Measurements from ENCODE around the gene RRP12.
A peak's percentile ranks its signal among the peaks of the same experiment; 100 is the strongest.
"Not testable (repeated sequence)": the region's sequence is repeated elsewhere in the genome, so short reads cannot be mapped to it uniquely, and the experiment has no call there.

The RRP12 gene

GRCh38 chr10:97426776-97427570 lies 25.8 kb upstream of the RRP12 start:
- DNase-seq (ENCODE audit: extremely low spot score) = no peak
- CTCF ChIA-PET = interaction anchor here (1.3 kb wide), 1 partner anchor 20 kb away, joined by 4 read pairs; no protein-coding TSS in a partner anchor
- TF ChIP-seq NFRKB (IDR thresholded peaks at IDR 0.05) (no peak), L3MBTL2 (conservative IDR thresholded peaks at IDR 0.05) (no peak), HDGF (IDR thresholded peaks at IDR 0.05; ENCODE audit: borderline replicate concordance) (no peak), ARNT (IDR thresholded peaks at IDR 0.05) (no peak), FOXM1 (IDR thresholded peaks at IDR 0.05; ENCODE audit: borderline replicate concordance) (no peak), PKNOX1 (IDR thresholded peaks at IDR 0.05) (no peak), SP1 (IDR thresholded peaks at IDR 0.05) (no peak), ELF4 (IDR thresholded peaks at IDR 0.05) (no peak), SUZ12 (IDR thresholded peaks at IDR 0.05) (no peak), LEF1 (IDR thresholded peaks at IDR 0.05; ENCODE audit: borderline replicate concordance) (no peak), BHLHE40 (IDR thresholded peaks at IDR 0.05; ENCODE audit: borderline replicate concordance) (no peak)
- POLR2A ChIA-PET = interaction anchor here (1.6 to 1.9 kb wide), 2 partner anchors 26 to 70 kb away, joined by 3 to 10 read pairs; partner anchors contain the start of gene RRP12

- DNase-seq (ENCODE audit: extremely low spot score) = peak; percentile 100
- TF ChIP-seq L3MBTL2 (conservative IDR thresholded peaks at IDR 0.05) (0 out of 2 replicates have a peak, but pooled peaks have one; percentile 26), TARDBP (IDR thresholded peaks at IDR 0.05) (no peak)
- POLR2A ChIA-PET = interaction anchor here (1.9 kb wide), 1 partner anchor 25 kb away, joined by 10 read pairs; the partner anchor contains the start of gene RRP12
- CTCF ChIA-PET = no interaction called here
These were observed 25.0 kb upstream of the RRP12 start, which contains the start of gene PGAM1 for GRCh38 chr10:97425964-97426775. Gene PGAM1, plus strand, starts transcription at chr10:97426191. Its CDS starts 117 bp downstream, at chr10:97426308.

- POLR2A ChIA-PET = interaction anchor here (0.7 to 3.3 kb wide), 4 partner anchors 8 to 23 kb away, joined by 3 to 17 read pairs (median 4); partner anchors contain the start of gene RRP12
- CTCF ChIA-PET = interaction anchor here (0.9 to 1.3 kb wide), 2 partner anchors 10 to 17 kb away, joined by 3 read pairs; no protein-coding TSS in a partner anchor
- DNase-seq (ENCODE audit: extremely low spot score) = not testable (repeated sequence)
These were observed 22.6 kb upstream of the RRP12 start for GRCh38 chr10:97423757-97424098.

- ChIA-PET POLR2A (no interaction called here), CTCF (no interaction called here)
- no peak for DNase-seq (ENCODE audit: extremely low spot score)
- TF ChIP-seq LEF1 (IDR thresholded peaks at IDR 0.05; ENCODE audit: borderline replicate concordance) (no peak), ZNF384 (IDR thresholded peaks at IDR 0.05) (no peak), SP1 (IDR thresholded peaks at IDR 0.05) (no peak)
These were observed 15.4 kb upstream of the RRP12 start for GRCh38 chr10:97416565-97416964.

GRCh38 chr10:97412891-97413304 lies 11.8 kb upstream of the RRP12 start:
- TF ChIP-seq FOXK2 (IDR thresholded peaks at IDR 0.05) (no peak), ARNT (IDR thresholded peaks at IDR 0.05) (no peak), BHLHE40 (IDR thresholded peaks at IDR 0.05; ENCODE audit: borderline replicate concordance) (no peak), ELF4 (IDR thresholded peaks at IDR 0.05) (no peak), L3MBTL2 (conservative IDR thresholded peaks at IDR 0.05) (no peak), HDGF (IDR thresholded peaks at IDR 0.05; ENCODE audit: borderline replicate concordance) (no peak), ZNF384 (IDR thresholded peaks at IDR 0.05) (no peak), FOXM1 (IDR thresholded peaks at IDR 0.05; ENCODE audit: borderline replicate concordance) (no peak), TARDBP (IDR thresholded peaks at IDR 0.05) (no peak), NFRKB (IDR thresholded peaks at IDR 0.05) (no peak), CTBP1 (IDR thresholded peaks at IDR 0.05; ENCODE audit: borderline replicate concordance) (no peak), SUZ12 (IDR thresholded peaks at IDR 0.05) (no peak), PKNOX1 (IDR thresholded peaks at IDR 0.05) (no peak), LEF1 (IDR thresholded peaks at IDR 0.05; ENCODE audit: borderline replicate concordance) (no peak), FOXA1 (IDR thresholded peaks at IDR 0.05) (no peak), SP1 (IDR thresholded peaks at IDR 0.05) (no peak)
- POLR2A ChIA-PET = no interaction called here
- no peak for DNase-seq (ENCODE audit: extremely low spot score)
- CTCF ChIA-PET = interaction anchor here (0.6 kb wide), 1 partner anchor 158 kb away, joined by 3 read pairs; no protein-coding TSS in a partner anchor

GRCh38 chr10:97411406-97411805 lies 10.3 kb upstream of the RRP12 start:
- CTCF ChIA-PET = interaction anchor here (0.7 kb wide), 1 partner anchor 142 kb away, joined by 3 read pairs; no protein-coding TSS in a partner anchor
- POLR2A ChIA-PET = interaction anchor here (1.0 kb wide), 1 partner anchor 22 kb away, joined by 3 read pairs; no protein-coding TSS in a partner anchor
- DNase-seq (ENCODE audit: extremely low spot score) = no peak
- TF ChIP-seq LEF1 (IDR thresholded peaks at IDR 0.05; ENCODE audit: borderline replicate concordance) (no peak), SP1 (IDR thresholded peaks at IDR 0.05) (no peak), L3MBTL2 (conservative IDR thresholded peaks at IDR 0.05) (no peak), FOXA1 (IDR thresholded peaks at IDR 0.05) (no peak), ZNF384 (IDR thresholded peaks at IDR 0.05) (no peak), PKNOX1 (IDR thresholded peaks at IDR 0.05) (no peak), FOXK2 (IDR thresholded peaks at IDR 0.05) (no peak), NFRKB (IDR thresholded peaks at IDR 0.05) (no peak), ELF4 (IDR thresholded peaks at IDR 0.05) (no peak), FOXM1 (IDR thresholded peaks at IDR 0.05; ENCODE audit: borderline replicate concordance) (no peak), ARNT (IDR thresholded peaks at IDR 0.05) (no peak), HDGF (IDR thresholded peaks at IDR 0.05; ENCODE audit: borderline replicate concordance) (no peak), CTBP1 (IDR thresholded peaks at IDR 0.05; ENCODE audit: borderline replicate concordance) (no peak), BHLHE40 (IDR thresholded peaks at IDR 0.05; ENCODE audit: borderline replicate concordance) (no peak), TARDBP (IDR thresholded peaks at IDR 0.05) (no peak), SUZ12 (IDR thresholded peaks at IDR 0.05) (no peak)
